ENCODE results near the gene ATP2B2.

ATP2B2 gene

GRCh38 chr3:10430805-10431204, 74.6 kb downstream of the ATP2B2 start:
- in situ Hi-C loops (cut with HindIII; ENCODE audit: low sequenced_read_pairs): no loop called here

GRCh38 chr3:10428406-10429091, 76.8 kb downstream of the ATP2B2 start:
- in situ Hi-C loops (cut with HindIII; ENCODE audit: low sequenced_read_pairs): no loop called here
- DNase-seq (ENCODE audit: low read depth): no peak
- no peak for TF ChIP-seq CTCF (IDR thresholded peaks at IDR 0.05; ENCODE audit: low read depth, low read length, missing control alignments)
- no peak overlapping the region for H3K4me3 ChIP-seq (ENCODE audit: low read depth, low read length)

More at GRCh38 chr3:10430805-10431204, 74.6 kb downstream of the ATP2B2 start:
- DNase-seq (ENCODE audit: low read depth): no peak
- TF ChIP-seq CTCF (IDR thresholded peaks at IDR 0.05; ENCODE audit: low read depth, low read length, missing control alignments): no peak
- H3K4me3 ChIP-seq (ENCODE audit: low read depth, low read length): no peak overlapping the region

- H3K4me3 ChIP-seq (ENCODE audit: low read depth, low read length): no peak overlapping the region
- no peak for TF ChIP-seq CTCF (IDR thresholded peaks at IDR 0.05; ENCODE audit: low read depth, low read length, missing control alignments)
- in situ Hi-C loops (cut with HindIII; ENCODE audit: low sequenced_read_pairs): no loop called here
- DNase-seq (ENCODE audit: low read depth): no peak
Observed at GRCh38 chr3:10426346-10427220, 78.8 kb downstream of the ATP2B2 start.

GRCh38 chr3:10423171-10423882, 82.1 kb downstream of the ATP2B2 start:
- in situ Hi-C loops (cut with HindIII; ENCODE audit: low sequenced_read_pairs): no loop called here

GRCh38 chr3:10421996-10422395, 83.4 kb downstream of the ATP2B2 start:
- in situ Hi-C loops (cut with HindIII; ENCODE audit: low sequenced_read_pairs): no loop called here

More at GRCh38 chr3:10423171-10423882, 82.1 kb downstream of the ATP2B2 start:
- no peak for DNase-seq (ENCODE audit: low read depth)
- no peak for TF ChIP-seq CTCF (IDR thresholded peaks at IDR 0.05; ENCODE audit: low read depth, low read length, missing control alignments)
- H3K4me3 ChIP-seq (ENCODE audit: low read depth, low read length): no peak overlapping the region

More at GRCh38 chr3:10421996-10422395, 83.4 kb downstream of the ATP2B2 start:
- no peak for TF ChIP-seq CTCF (IDR thresholded peaks at IDR 0.05; ENCODE audit: low read depth, low read length, missing control alignments)
- H3K4me3 ChIP-seq (ENCODE audit: low read depth, low read length): no peak overlapping the region
- no peak for DNase-seq (ENCODE audit: low read depth)
